Measurements from ENCODE around the gene DMC1.

Gene DMC1

GRCh38 chr22:38469306-38469781 is 100.6 kb downstream of the DMC1 start:
- no peak for DNase-seq (ENCODE audit: low read depth in 2 of 2)

Data from stimulated activated CD8-positive, alpha-beta memory T cell treated with anti-CD3 and anti-CD28 coated beads, Interleukin-15, amount 100 ng/mL, for 48 hours (primary cell).